ENCODE results near the gene RPL13A. TPM values are rescaled to one million over a fixed set of nuclear protein-coding genes. Genes with fewer than 3 reads are reported as not detected.

Gene RPL13A
- total and polyA plus RNA-seq, 9 of the 15 experiments (the other 6 are each of a cell fraction or from before 2014, with no cell fraction given) = 1,744 to 5,482 (median 2,949) TPM

DNA sequence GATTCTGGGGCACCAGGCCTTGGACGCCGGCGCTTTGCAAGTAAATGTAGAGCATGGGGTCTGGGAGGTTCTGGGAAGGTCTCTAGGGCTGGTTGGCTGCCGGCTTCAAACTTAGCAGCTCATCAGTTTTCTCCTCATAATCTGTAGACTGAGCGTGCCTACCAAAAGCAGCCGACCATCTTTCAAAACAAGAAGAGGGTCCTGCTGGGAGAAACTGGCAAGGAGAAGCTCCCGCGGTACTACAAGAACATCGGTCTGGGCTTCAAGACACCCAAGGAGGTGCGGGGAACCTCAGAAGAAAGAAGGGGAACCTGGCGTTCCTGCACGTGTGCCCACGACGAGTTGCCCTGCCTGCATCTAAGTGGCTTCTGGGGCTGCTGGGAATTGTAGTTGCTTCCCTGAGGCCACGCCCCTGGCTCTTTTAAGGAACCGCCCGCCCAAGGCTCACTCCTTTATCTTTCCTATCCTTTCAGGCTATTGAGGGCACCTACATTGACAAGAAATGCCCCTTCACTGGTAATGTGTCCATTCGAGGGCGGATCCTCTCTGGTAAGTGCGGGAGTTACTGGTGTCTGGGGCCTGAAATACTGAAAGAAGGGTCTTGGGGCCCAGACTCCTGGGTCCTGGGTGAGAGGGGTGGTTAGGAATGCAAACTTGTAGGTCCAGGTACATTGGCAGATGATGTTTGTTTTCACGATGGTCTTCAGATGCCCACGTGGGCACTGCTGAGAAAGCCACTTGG is 9.8 kb downstream of the RPL13A start (continued):
- no peak for TF ChIP-seq ZFPM2 (CRISPR knock-in tag; IDR thresholded peaks at IDR 0.05)
- no peak for TF ChIP-seq TCF7L2 (IDR thresholded peaks at IDR 0.05; ENCODE audit: low read depth, low read length)
- no peak for TF ChIP-seq EHMT2 (IDR thresholded peaks at IDR 0.05)
- TF ChIP-seq NR1H2 (CRISPR knock-in tag; IDR thresholded peaks at IDR 0.05) = no peak
- no peak for TF ChIP-seq SFPQ (IDR thresholded peaks at IDR 0.05; ENCODE audit: low read depth, low read length)
- no peak for TF ChIP-seq RAD21 (CRISPR knock-in tag; conservative IDR thresholded peaks at IDR 0.05 in 1 of 2, IDR thresholded peaks at IDR 0.05 in 1 of 2)
- TF ChIP-seq SRSF7 (optimal IDR thresholded peaks at IDR 0.05; ENCODE audit: low read depth, low read length) = no peak
- TF ChIP-seq CHD2 (IDR thresholded peaks at IDR 0.05; ENCODE audit: low read depth, low read length) = no peak
- no peak for TF ChIP-seq ZNF41 (CRISPR knock-in tag; conservative IDR thresholded peaks at IDR 0.05)
- no peak for TF ChIP-seq MTA1 (IDR thresholded peaks at IDR 0.05; ENCODE audit: borderline replicate concordance)
- TF ChIP-seq NR4A1 (CRISPR knock-in tag; IDR thresholded peaks at IDR 0.05) = no peak
- no peak for TF ChIP-seq NR4A1 (tag; IDR thresholded peaks at IDR 0.05)
- TF ChIP-seq GABPB2 (CRISPR knock-in tag; conservative IDR thresholded peaks at IDR 0.05) = no peak
- TF ChIP-seq TAL1 (IDR thresholded peaks at IDR 0.05) = no peak
- TF ChIP-seq ATF6 (CRISPR knock-in tag; IDR thresholded peaks at IDR 0.05) = no peak
- TF ChIP-seq, protein P1, sequence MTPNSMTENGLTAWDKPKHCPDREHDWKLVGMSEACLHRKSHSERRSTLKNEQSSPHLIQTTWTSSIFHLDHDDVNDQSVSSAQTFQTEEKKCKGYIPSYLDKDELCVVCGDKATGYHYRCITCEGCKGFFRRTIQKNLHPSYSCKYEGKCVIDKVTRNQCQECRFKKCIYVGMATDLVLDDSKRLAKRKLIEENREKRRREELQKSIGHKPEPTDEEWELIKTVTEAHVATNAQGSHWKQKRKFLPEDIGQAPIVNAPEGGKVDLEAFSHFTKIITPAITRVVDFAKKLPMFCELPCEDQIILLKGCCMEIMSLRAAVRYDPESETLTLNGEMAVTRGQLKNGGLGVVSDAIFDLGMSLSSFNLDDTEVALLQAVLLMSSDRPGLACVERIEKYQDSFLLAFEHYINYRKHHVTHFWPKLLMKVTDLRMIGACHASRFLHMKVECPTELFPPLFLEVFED (CRISPR knock-in tag; conservative IDR thresholded peaks at IDR 0.05) = no peak
- no peak for TF ChIP-seq PHTF2 (CRISPR knock-in tag; IDR thresholded peaks at IDR 0.05)
- no peak for TF ChIP-seq ETV5 (CRISPR knock-in tag; IDR thresholded peaks at IDR 0.05; ENCODE audit: low read depth)
- TF ChIP-seq SP2 (IDR thresholded peaks at IDR 0.05; ENCODE audit: extremely low read depth, low read depth, low read length, poor library complexity, severe bottlenecking) = no peak
- no peak for TF ChIP-seq MTA2 (IDR thresholded peaks at IDR 0.05; ENCODE audit: low read depth)
- TF ChIP-seq CEBPG (CRISPR knock-in tag; IDR thresholded peaks at IDR 0.05) = no peak
- no peak for TF ChIP-seq CEBPG (tag; conservative IDR thresholded peaks at IDR 0.05 in 1 of 2, IDR thresholded peaks at IDR 0.05 in 1 of 2)
- no peak for TF ChIP-seq MLX (CRISPR knock-in tag; conservative IDR thresholded peaks at IDR 0.05)
- TF ChIP-seq HDAC6 (IDR thresholded peaks at IDR 0.05; ENCODE audit: low read depth, low read length) = no peak
